K562 (cell line): Measurements from ENCODE around the gene ZNF385C. TPM values are rescaled to one million over a fixed set of nuclear protein-coding genes. Genes with fewer than 3 reads are reported as not detected.
"Not testable (repeated sequence)": the region's sequence is repeated elsewhere in the genome, so short reads cannot be mapped to it uniquely, and the experiment has no call there.

ENCODE experiments used
- ATAC-seq: fragments of 200-7000 bp; cut with Tn5 transposase; 3 replicates; pipeline ENCODE4 v1.9.1; 2020; ENCODE audit warnings: moderate library complexity
- BruUV-seq: library from RNA; stranded (reverse); fragments of 400-500 nt; replicated peaks from 2 replicates; lab custom pipeline; 2021; lab: Mats Ljungman, UMichigan
- CTCF ChIA-PET: fragments of 300-600 bp; formaldehyde crosslinking; extraction: SDS; loops from one replicate; lab custom pipeline; 2021; ENCODE audit warnings: low intra/inter-chr PET ratio; lab: Yijun Ruan, JAX
- POLR2A ChIA-PET: fragments of 300-600, 350-650 bp; sonication (Branson Sonifier 250); formaldehyde crosslinking; extraction: SDS; loops from one replicate; lab custom pipeline; 2021; ENCODE audit warnings: antibody characterized with exemption, inconsistent platforms; lab: Yijun Ruan, JAX
- DNase-seq, 4 experiments: peaks; one replicate each; pipeline versions ENCODE4 v3.0.0 to v3.0.0-alpha.2; 2011 to 2018; ENCODE audit warnings: low spot score in 3 of 4, mixed read lengths in 3 of 4; ENCODE audit errors: extremely low read depth in 1 of 4
- FAIRE-seq: peaks from 2 replicates; lab custom pipeline; 2011; peaks lifted over from hg19 to GRCh38; lab: Jason Lieb, UNC
- H2AFZ ChIP-seq: 2 replicates; pipeline ENCODE4 v1.6.0; 2011; ENCODE audit warnings: low read depth, low read length, control low read depth, inconsistent platforms
- H3K27ac ChIP-seq: fragments of 200-600 bp; 3 replicates; pipeline ENCODE4 v1.8.0; 2011; ENCODE audit warnings: low read depth, mild to moderate bottlenecking, control low read depth, inconsistent platforms, low read length, moderate library complexity, mixed read lengths; ENCODE audit errors: extremely low read depth
- H3K27me3 ChIP-seq, 2 experiments: fragments of 300-600 bp in 1 of 2; 2 replicates in 1 of 2; 3 replicates in 1 of 2; pipeline versions ENCODE4 v1.6.0 to v1.8.0; 2011; ENCODE audit warnings: inconsistent platforms in 2 of 2, low read length in 2 of 2, mild to moderate bottlenecking in 1 of 2, mixed read lengths in 1 of 2, moderate library complexity in 1 of 2; ENCODE audit not compliant: control insufficient read depth in 2 of 2, insufficient read depth in 2 of 2
- H3K36me3 ChIP-seq: fragments of 300-600 bp; 3 replicates; pipeline ENCODE4 v1.8.0; 2011; ENCODE audit warnings: mild to moderate bottlenecking, low read length, inconsistent platforms; ENCODE audit not compliant: control insufficient read depth, insufficient read depth
- H3K4me1 ChIP-seq, 2 experiments: fragments of 200-600 bp in 1 of 2; replicated peaks in 1 of 2; 2 replicates in 1 of 2; 3 replicates in 1 of 2; pipeline versions ENCODE4 v1.5.1 to v1.8.0; 2011; ENCODE audit warnings: inconsistent platforms in 2 of 2, low read length in 2 of 2, mild to moderate bottlenecking in 1 of 2, mixed read lengths in 1 of 2, moderate library complexity in 1 of 2; ENCODE audit not compliant: control insufficient read depth in 2 of 2, insufficient read depth in 2 of 2
- H3K4me2 ChIP-seq: 2 replicates; pipeline ENCODE4 v1.6.1; 2011; ENCODE audit warnings: low read length, control low read depth, inconsistent platforms, mixed read lengths; ENCODE audit not compliant: insufficient read depth
- H3K4me3 ChIP-seq: fragments of 200-600 bp; sonication (generic), shearing (Covaris generic); 2 replicates; pipeline ENCODE4 v1.5.1; 2016; ENCODE audit warnings: control low read depth, inconsistent platforms
- H3K79me2 ChIP-seq: fragments of 200-600 bp; 3 replicates; pipeline ENCODE4 v1.8.0; 2011; ENCODE audit warnings: low read length, inconsistent platforms; ENCODE audit not compliant: control insufficient read depth, insufficient read depth
- H3K9ac ChIP-seq, 2 experiments: 2 replicates each; pipeline versions ENCODE4 v1.6.0 to v1.6.1; 2011; ENCODE audit warnings: low read depth in 2 of 2, low read length in 2 of 2, control low read depth in 1 of 2, inconsistent platforms in 1 of 2, mild to moderate bottlenecking in 1 of 2, mixed read lengths in 1 of 2; ENCODE audit not compliant: insufficient read depth in 1 of 2
- H3K9me1 ChIP-seq: one replicate; pipeline ENCODE4 v1.6.0; 2011; ENCODE audit warnings: inconsistent platforms, mild to moderate bottlenecking, low read length, moderate library complexity; ENCODE audit not compliant: control insufficient read depth, insufficient read depth
- H3K9me3 ChIP-seq: replicated peaks from 2 replicates; pipeline ENCODE4 v1.5.1; 2011; ENCODE audit warnings: low read depth, low read length, inconsistent platforms; ENCODE audit not compliant: control insufficient read depth, insufficient read depth
- H4K20me1 ChIP-seq: replicated peaks from 2 replicates; pipeline ENCODE4 v1.6.1; 2011; ENCODE audit warnings: low read length, inconsistent platforms, mixed read lengths; ENCODE audit not compliant: control insufficient read depth, insufficient read depth
- BDP1 ChIP-seq: IDR thresholded peaks from 3 replicates; pipeline ENCODE4 v1.6.1; 2011; ENCODE audit not compliant: insufficient read length, insufficient read depth
- C11orf30 ChIP-seq: fragments of 450-650 bp; IDR thresholded peaks from 2 replicates; pipeline ENCODE4 v1.6.1; 2016; ENCODE audit warnings: low read depth, mild to moderate bottlenecking
- CEBPB ChIP-seq: fragments of 450-650 bp; IDR thresholded peaks from 2 replicates; pipeline ENCODE4 v1.6.1; 2016; ENCODE audit warnings: missing genetic modification characterization, missing compliant biosample characterization
- CEBPG ChIP-seq, 3 experiments: fragments of 200-800 bp in 1 of 3; sonication (Bioruptor generic) in 1 of 3; sonication (generic) in 1 of 3; formaldehyde crosslinking in 1 of 3; IDR thresholded peaks in 2 of 3; conservative IDR thresholded peaks in 1 of 3; 2 replicates each; pipeline versions ENCODE4 v1.6.1 to v1.8.0; 2016 to 2022; ENCODE audit warnings: missing compliant biosample characterization in 2 of 3, missing genetic modification characterization in 2 of 3, mild to moderate bottlenecking in 1 of 3, missing genetic modification reagents in 1 of 3
- FUS ChIP-seq: fragments of 200-400 bp; formaldehyde crosslinking; optimal IDR thresholded peaks from 2 replicates; pipeline ENCODE3; 2017; ENCODE audit warnings: low read depth, low read length
- MAFG ChIP-seq: fragments of 450-650 bp; conservative IDR thresholded peaks from 2 replicates; pipeline ENCODE4 v1.6.1; 2016; ENCODE audit warnings: missing genetic modification characterization, missing compliant biosample characterization
- NFYB ChIP-seq: IDR thresholded peaks from 2 replicates; pipeline ENCODE4 v1.6.1; 2011; ENCODE audit warnings: mild to moderate bottlenecking, moderate library complexity; ENCODE audit not compliant: insufficient read length; ENCODE audit errors: extremely low read depth
- RCOR1 ChIP-seq, 2 experiments: IDR thresholded peaks; 2 replicates each; pipeline ENCODE4 v1.6.1; 2012; ENCODE audit warnings: low read depth in 2 of 2, low read length in 2 of 2, borderline replicate concordance in 1 of 2, improper control_type of control experiment in 1 of 2
- ZNF316 ChIP-seq: fragments of 450-650 bp; IDR thresholded peaks from 2 replicates; pipeline ENCODE4 v1.6.1; 2016
- ZNF707 ChIP-seq: fragments of 250-450 bp; sonication (Bioruptor Pico); conservative IDR thresholded peaks from 2 replicates; pipeline ENCODE4 v1.8.0; 2022; ENCODE audit warnings: inconsistent platforms, mild to moderate bottlenecking, moderate library complexity
- ZNF766 ChIP-seq: fragments of 200-800 bp; sonication (Bioruptor generic); conservative IDR thresholded peaks from 2 replicates; pipeline ENCODE4 v1.6.1; 2016; ENCODE audit warnings: missing genetic modification characterization, missing compliant biosample characterization
- WGBS: fragments of 100-300 bp; shearing (Covaris generic); methylation state at CpG from one replicate; pipeline ENCODE4 v1.1.6; 2016; ENCODE audit warnings: low coverage, mixed read lengths; ENCODE audit not compliant: insufficient coverage; ENCODE audit errors: missing lambda C conversion rate; 5-methylcytosine and 5-hydroxymethylcytosine counted together
- in situ Hi-C: fragments of 300-500 bp; cut with MboI; formaldehyde crosslinking; loops from 4 replicates; pipeline ENCODE4 v1.15.0; 2018; ENCODE audit warnings: inconsistent platforms, mixed read lengths
- intact Hi-C: fragments of 100-400 bp; cut with micrococcal nuclease; formaldehyde crosslinking; loops from 2 replicates; pipeline ENCODE4 v1.14.2; 2022
- polyA plus RNA-seq, 8 experiments: library from polyadenylated mRNA; depleted of rRNA in 4 of 8; stranded (reverse) in 5 of 8; unstranded in 3 of 8; fragments of >200 nt; fragmentation: Nextera tagmentation in 2 of 8; fragmentation: Illumina TruSeq in 1 of 8; extraction: Ambion mirVana in 2 of 8; extraction: Trizol in 1 of 8; gene quantifications; 2 replicates each; pipeline versions ENCODE4 v1.2.1 to v1.2.3, GENCODE V29; 2011 to 2014; ENCODE audit warnings: inconsistent platforms in 1 of 8, missing spikeins in 1 of 8
- total RNA-seq, 7 experiments: library from RNA; depleted of rRNA in 6 of 7; stranded (reverse); fragments of >200 nt in 6 of 7; fragmentation: Illumina TruSeq in 2 of 7; extraction: Trizol in 2 of 7; gene quantifications; 2 replicates each; pipeline versions ENCODE4 v1.2.1 to v1.2.3, GENCODE V29; 2011 to 2021; ENCODE audit warnings: low replicate concordance in 1 of 7

The ZNF385C gene
- total and polyA plus RNA-seq, 9 of the 15 experiments (the other 6 are each of a cell fraction or from before 2014, with no cell fraction given) = 0.03 to 0.35 (median 0.18) TPM; not detected in 1

DNA sequence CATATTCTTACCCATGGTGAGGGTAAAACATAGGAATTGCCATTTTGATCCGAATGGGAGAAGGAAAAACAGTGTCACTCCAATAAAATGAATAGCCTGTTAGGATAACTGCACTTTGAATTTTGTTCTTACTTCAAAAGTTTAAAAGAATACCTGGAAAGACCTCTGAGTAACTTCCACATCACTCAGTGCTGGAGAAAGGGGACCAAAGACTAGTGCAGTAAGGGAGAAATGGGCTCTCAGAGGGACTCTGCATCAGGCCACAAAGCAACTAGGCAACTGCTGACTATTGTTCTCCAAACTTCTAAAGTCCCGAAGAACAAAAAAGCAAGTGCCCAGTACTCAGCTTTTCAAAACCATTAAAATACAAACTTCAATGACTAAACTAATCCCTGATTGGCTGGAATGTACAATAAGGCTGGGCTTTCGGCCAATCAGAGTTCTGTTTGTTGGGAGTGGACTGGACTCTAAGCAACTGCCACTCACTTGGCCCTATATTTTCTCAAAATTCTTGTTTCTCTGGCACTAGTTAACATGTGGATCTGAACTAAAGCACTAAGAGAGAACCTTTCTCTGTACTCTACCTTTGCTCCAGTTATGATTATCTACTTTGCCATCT, 87.3 kb downstream of the ZNF385C start (continued):
- TF ChIP-seq ZNF707 = no peak
- TF ChIP-seq FUS = no peak
- no peak for TF ChIP-seq ZNF766 (CRISPR knock-in tag)
- no peak for TF ChIP-seq BDP1
- TF ChIP-seq RCOR1 (IDR thresholded peaks at IDR 0.05; ENCODE audit: borderline replicate concordance in 1 of 2, low read depth in 2 of 2, low read length in 2 of 2) = no peak
- peak; percentile 33 for TF ChIP-seq NFYB

GRCh38 chr17:42010266-42010680, 88.0 kb downstream of the ZNF385C start:
- H3K9me3 ChIP-seq; ATAC-seq; H3K27ac ChIP-seq; H3K9me1 ChIP-seq; H3K4me2 ChIP-seq; H3K27me3 ChIP-seq; H3K9ac ChIP-seq; H2AFZ ChIP-seq; DNase-seq; BruUV-seq; in situ Hi-C loops; CTCF ChIA-PET; intact Hi-C loops; FAIRE-seq; H3K4me3 ChIP-seq; TF ChIP-seq CEBPG (CRISPR knock-in tag; IDR thresholded peaks at IDR 0.05): not testable (repeated sequence)
- WGBS = 62% methylated on average over 8 of the region's 9 CpGs
- peaks cover 55% of the 10 kb centered on the region for H3K36me3 ChIP-seq
- H3K4me1 ChIP-seq = peaks cover under 1 to 20% of the 10 kb centered on the region in 2 experiments; a peak in 3 of 5 replicates
- POLR2A ChIA-PET = interaction anchor here (0.9 to 3.3 kb wide), 2 partner anchors 8 to 13 kb away, joined by 3 to 11 read pairs; partner anchors contain the start of gene DNAJC7
- peaks cover 22% of the 10 kb centered on the region for H4K20me1 ChIP-seq
- H3K79me2 ChIP-seq = peaks cover 98% of the 10 kb centered on the region
- TF ChIP-seq MAFG (tag) = peak; percentile 41; the same call in 1 of the 2 replicates
- TF ChIP-seq CEBPG (tag; conservative IDR thresholded peaks at IDR 0.05 in 1 of 2, IDR thresholded peaks at IDR 0.05 in 1 of 2) = peak in 1 of 2 experiments; percentile 24; a peak in 1 of 4 replicates
- peak; percentile 84 for TF ChIP-seq ZNF316
- TF ChIP-seq CEBPB (tag) = peak; percentile 70
- peak; percentile 67 for TF ChIP-seq C11orf30
